SK-N-SH (cell line): ENCODE results near the gene CHRNB1. TPM values are rescaled to one million over a fixed set of nuclear protein-coding genes. Genes with fewer than 3 reads are reported as not detected.

Source experiments
- CTCF ChIA-PET: fragments of 300-600, 350-600 bp; formaldehyde crosslinking; extraction: SDS; loops from one replicate; lab custom pipeline; 2021; lab: Yijun Ruan, JAX
- POLR2A ChIA-PET: fragments of 350-600 bp; sonication (Branson Sonifier 250); formaldehyde crosslinking; extraction: SDS; loops from one replicate; lab custom pipeline; 2020; ENCODE audit warnings: antibody characterized with exemption, inconsistent platforms; lab: Yijun Ruan, JAX
- DNase-seq: peaks from one replicate; pipeline ENCODE4 v3.0.0; 2012
- H2AFZ ChIP-seq: fragments of 200-600 bp; sonication (generic); 2 replicates; pipeline ENCODE4 v1.8.1; 2016; ENCODE audit warnings: antibody characterized with exemption, mild to moderate bottlenecking, low read depth
- H3F3A ChIP-seq: fragments of 200-600 bp; sonication (generic); replicated peaks from 2 replicates; pipeline ENCODE3; 2016; ENCODE audit warnings: antibody characterized with exemption, mild to moderate bottlenecking; ENCODE audit not compliant: insufficient read depth
- H3K27ac ChIP-seq, 2 experiments: fragments of 200-500 bp in 1 of 2; fragments of 200-600 bp in 1 of 2; sonication (Bioruptor generic) in 1 of 2; sonication (generic), shearing (Covaris generic) in 1 of 2; 2 replicates each; pipeline versions ENCODE4 v1.5.1 to v1.6.1; 2014 to 2016; ENCODE audit warnings: low read depth in 2 of 2, inconsistent platforms in 1 of 2, low read length in 1 of 2, mild to moderate bottlenecking in 1 of 2, mixed read lengths in 1 of 2
- H3K27me3 ChIP-seq: fragments of 200-600 bp; sonication (generic), shearing (Covaris generic); 2 replicates; pipeline ENCODE4 v1.6.1; 2016; ENCODE audit warnings: mixed run types; ENCODE audit not compliant: insufficient read depth
- H3K36me3 ChIP-seq, 2 experiments: fragments of 200-500 bp in 1 of 2; fragments of 200-600 bp in 1 of 2; sonication (Bioruptor generic) in 1 of 2; sonication (generic) in 1 of 2; replicated peaks in 1 of 2; 2 replicates each; pipeline versions ENCODE3 to v1.5.1; 2014 to 2016; ENCODE audit warnings: low read length in 1 of 2, mild to moderate bottlenecking in 1 of 2; ENCODE audit not compliant: insufficient read depth in 2 of 2, control insufficient read depth in 1 of 2
- H3K4me1 ChIP-seq, 2 experiments: fragments of 200-500 bp in 1 of 2; fragments of 200-600 bp in 1 of 2; sonication (Bioruptor generic) in 1 of 2; sonication (generic), shearing (Covaris generic) in 1 of 2; 2 replicates each; pipeline versions ENCODE4 v1.5.1 to v1.6.1; 2014 to 2016; ENCODE audit warnings: low read depth in 1 of 2, low read length in 1 of 2, mixed run types in 1 of 2; ENCODE audit not compliant: insufficient read depth in 2 of 2, control insufficient read depth in 1 of 2
- H3K4me2 ChIP-seq: fragments of 200-600 bp; sonication (generic), shearing (Covaris generic); 2 replicates; pipeline ENCODE4 v1.6.1; 2017; ENCODE audit warnings: mixed run types
- H3K4me3 ChIP-seq, 2 experiments: fragments of 200-500 bp in 1 of 2; fragments of 200-600 bp in 1 of 2; sonication (Bioruptor generic) in 1 of 2; sonication (generic), shearing (Covaris generic) in 1 of 2; 2 replicates each; pipeline versions ENCODE4 v1.5.1 to v1.8.1; 2014 to 2016; ENCODE audit warnings: low read depth in 2 of 2, inconsistent platforms in 1 of 2, low read length in 1 of 2, mild to moderate bottlenecking in 1 of 2, mixed read lengths in 1 of 2, moderate library complexity in 1 of 2
- H3K79me2 ChIP-seq: fragments of 200-600 bp; sonication (generic); 2 replicates; pipeline ENCODE4 v1.8.1; 2017; ENCODE audit warnings: mild to moderate bottlenecking; ENCODE audit not compliant: insufficient read depth
- H3K9ac ChIP-seq: fragments of 200-600 bp; sonication (generic); 2 replicates; pipeline ENCODE4 v1.6.1; 2017; ENCODE audit warnings: mixed run types
- H3K9me2 ChIP-seq: fragments of 200-600 bp; sonication (generic); 2 replicates; pipeline ENCODE4 v1.6.1; 2017; ENCODE audit warnings: mixed run types
- H3K9me3 ChIP-seq: fragments of 200-600 bp; sonication (generic); 2 replicates; pipeline ENCODE4 v1.6.1; 2017; ENCODE audit warnings: mixed run types, mild to moderate bottlenecking, moderate library complexity
- H4K20me1 ChIP-seq: fragments of 200-600 bp; sonication (generic); 2 replicates; pipeline ENCODE4 v1.6.1; 2017; ENCODE audit warnings: mild to moderate bottlenecking, mixed run types; ENCODE audit not compliant: insufficient read depth
- ELF1 ChIP-seq: IDR thresholded peaks from 2 replicates; pipeline ENCODE4 v1.4.0; 2012
- EP300 ChIP-seq, 2 experiments: IDR thresholded peaks; 2 replicates each; pipeline versions ENCODE4 v1.4.0 to v1.6.1; 2012; ENCODE audit warnings: borderline replicate concordance in 1 of 2, low read depth in 1 of 2, low read length in 1 of 2
- EZH2phosphoT487 ChIP-seq: fragments of 200-600 bp; sonication (generic); IDR thresholded peaks from 2 replicates; pipeline ENCODE4 v1.6.1; 2017; ENCODE audit warnings: low read depth, mixed run types, mild to moderate bottlenecking, antibody characterized with exemption, moderate library complexity, borderline replicate concordance
- MXI1 ChIP-seq: IDR thresholded peaks from 2 replicates; pipeline ENCODE4 v1.6.1; 2012; ENCODE audit warnings: mild to moderate bottlenecking, low read depth, low read length, improper control_type of control experiment
- RXRA ChIP-seq: IDR thresholded peaks from 2 replicates; pipeline ENCODE4 v1.4.0; 2012; ENCODE audit warnings: low read depth, mild to moderate bottlenecking, borderline replicate concordance
- SMC3 ChIP-seq: IDR thresholded peaks from 2 replicates; pipeline ENCODE4 v1.6.1; 2012; ENCODE audit warnings: low read depth, low read length, improper control_type of control experiment
- TAF1 ChIP-seq: IDR thresholded peaks from 2 replicates; pipeline ENCODE4 v1.6.1; 2012; ENCODE audit warnings: low read depth, mild to moderate bottlenecking, low read length, moderate library complexity, borderline replicate concordance
- WGBS: methylation state at CpG from one replicate; pipeline ENCODE4 v1.1.6; 2017; ENCODE audit warnings: low lambda C conversion rate; 5-methylcytosine and 5-hydroxymethylcytosine counted together
- polyA plus RNA-seq, 3 experiments: library from polyadenylated mRNA; depleted of rRNA; stranded (reverse); fragments of >200 nt; gene quantifications; 2 replicates each; pipeline ENCODE4 v1.2.3, GENCODE V29; 2012
- TF ChIP-seq, protein P1 (sequence below): fragments of 150-350 bp; IDR thresholded peaks from 2 replicates; pipeline ENCODE4 v1.6.1; 2017; ENCODE audit warnings: antibody characterized with exemption, low read length, low read depth, borderline replicate concordance
- TF ChIP-seq, protein P2 (sequence below): IDR thresholded peaks from 2 replicates; pipeline ENCODE4 v1.4.0; 2012; ENCODE audit warnings: low read depth, borderline replicate concordance
- TF ChIP-seq, protein P3 (sequence below): IDR thresholded peaks from 2 replicates; pipeline ENCODE4 v1.6.1; 2012; ENCODE audit warnings: mild to moderate bottlenecking, low read depth, low read length, moderate library complexity

CHRNB1 gene
- polyA plus RNA-seq, 1 of the 3 experiments (the other 2 are of a cell fraction), result 26.8 TPM

DNA sequence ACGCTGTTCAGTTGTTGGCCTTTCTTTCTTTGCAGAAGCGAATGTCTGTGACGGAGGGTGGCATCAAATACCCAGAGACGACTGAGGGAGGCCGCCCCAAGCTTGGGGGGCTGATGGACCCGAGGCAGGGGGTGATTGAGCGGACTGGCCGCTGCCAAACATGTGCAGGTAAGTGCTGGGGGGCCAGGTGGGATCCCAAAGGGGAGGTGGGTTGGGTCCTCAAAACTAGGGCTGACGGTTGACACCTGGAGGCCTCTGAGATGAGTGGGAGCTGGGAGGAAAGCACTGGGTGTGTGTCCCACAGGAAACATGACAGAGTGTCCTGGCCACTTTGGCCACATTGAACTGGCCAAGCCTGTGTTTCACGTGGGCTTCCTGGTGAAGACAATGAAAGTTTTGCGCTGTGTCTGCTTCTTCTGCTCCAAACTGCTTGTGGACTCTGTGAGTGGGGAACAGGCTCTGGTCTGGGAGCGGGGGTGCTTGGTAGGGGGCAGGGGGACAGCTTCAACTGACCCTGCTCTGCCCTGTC lies 51.1 kb downstream of the CHRNB1 start:
- TF ChIP-seq RXRA (no peak), TAF1 (no peak), SMC3 (no peak), ELF1 (no peak), EZH2phosphoT487 (no peak)
- ChIA-PET CTCF (interaction anchor here (0.6 to 2.5 kb wide), 3 partner anchors 19 to 140 kb away, joined by 4 to 8 read pairs (median 5); no protein-coding TSS in a partner anchor), POLR2A (interaction anchor here (0.6 kb wide), 1 partner anchor 207 kb away, joined by 4 read pairs; no protein-coding TSS in a partner anchor)
- H3K27ac ChIP-seq, result no peak overlapping the region
- H3K4me3 ChIP-seq, result no peak overlapping the region
- no peak overlapping the region for H3K4me2 ChIP-seq
- H3K9me3 ChIP-seq, result no peaks in the 10 kb centered on the region
- WGBS, result 97% methylated on average over 10 of the region's 12 CpGs
- no peak overlapping the region for H3K9ac ChIP-seq
- no peaks in the 10 kb centered on the region for H3K27me3 ChIP-seq
- peaks cover 61% of the 10 kb centered on the region for H4K20me1 ChIP-seq
- no peak for DNase-seq
- no peaks in the 10 kb centered on the region for H3K9me2 ChIP-seq
- H2AFZ ChIP-seq, result no peak overlapping the region
- peaks cover 72% of the 10 kb centered on the region for H3K79me2 ChIP-seq
- peaks cover 43 to 50% of the 10 kb centered on the region in 2 experiments for H3K36me3 ChIP-seq
- H3F3A ChIP-seq, result no peaks in the 10 kb centered on the region
- no peaks in the 10 kb centered on the region for H3K4me1 ChIP-seq

DNA sequence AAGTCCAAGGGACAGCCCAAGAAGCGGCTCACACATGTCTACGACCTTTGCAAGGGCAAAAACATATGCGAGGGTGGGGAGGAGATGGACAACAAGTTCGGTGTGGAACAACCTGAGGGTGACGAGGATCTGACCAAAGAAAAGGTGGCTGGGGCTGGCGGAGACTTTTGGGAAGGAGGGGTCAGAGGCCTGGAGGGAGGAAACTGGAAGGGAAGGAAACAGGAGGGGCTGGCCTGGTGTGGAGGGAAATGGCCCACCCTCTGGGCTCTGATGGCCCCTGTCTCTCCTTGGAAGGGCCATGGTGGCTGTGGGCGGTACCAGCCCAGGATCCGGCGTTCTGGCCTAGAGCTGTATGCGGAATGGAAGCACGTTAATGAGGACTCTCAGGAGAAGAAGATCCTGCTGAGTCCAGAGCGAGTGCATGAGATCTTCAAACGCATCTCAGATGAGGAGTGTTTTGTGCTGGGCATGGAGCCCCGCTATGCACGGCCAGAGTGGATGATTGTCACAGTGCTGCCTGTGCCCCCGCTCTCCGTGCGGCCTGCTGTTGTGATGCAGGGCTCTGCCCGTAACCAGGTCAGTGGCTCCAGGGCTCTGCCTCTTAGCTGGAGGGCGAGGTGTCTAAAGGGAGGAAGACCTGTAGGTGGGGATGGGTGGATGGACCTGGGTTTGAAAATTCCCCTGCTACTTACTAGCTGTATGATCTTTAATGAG lies 51.8 kb downstream of the CHRNB1 start:
- no peak overlapping the region for H2AFZ ChIP-seq
- H3K4me1 ChIP-seq, result no peaks in the 10 kb centered on the region
- H4K20me1 ChIP-seq, result peaks cover 54% of the 10 kb centered on the region
- 98% methylated on average over 18 of the region's 20 CpGs for WGBS
- H3K27me3 ChIP-seq, result no peaks in the 10 kb centered on the region
- no peak overlapping the region for H3K9ac ChIP-seq
- CTCF ChIA-PET, result interaction anchor here (0.9 to 2.5 kb wide), 6 partner anchors 9 to 200 kb away, joined by 3 to 8 read pairs (median 4); no protein-coding TSS in a partner anchor
- no peak overlapping the region for H3K4me3 ChIP-seq
- H3K79me2 ChIP-seq, result peaks cover 66% of the 10 kb centered on the region
- POLR2A ChIA-PET, result no interaction called here
- DNase-seq, result no peak
- H3K9me2 ChIP-seq, result no peaks in the 10 kb centered on the region
- H3K36me3 ChIP-seq, result peaks cover 44 to 56% of the 10 kb centered on the region in 2 experiments
- no peak overlapping the region for H3K4me2 ChIP-seq
- no peak overlapping the region for H3K27ac ChIP-seq
- H3F3A ChIP-seq, result no peaks in the 10 kb centered on the region
- no peak for TF ChIP-seq MXI1
- TF ChIP-seq EP300 (IDR thresholded peaks at IDR 0.05; ENCODE audit: borderline replicate concordance in 1 of 2, low read depth in 1 of 2, low read length in 1 of 2), result no peak
- TF ChIP-seq, protein P1, sequence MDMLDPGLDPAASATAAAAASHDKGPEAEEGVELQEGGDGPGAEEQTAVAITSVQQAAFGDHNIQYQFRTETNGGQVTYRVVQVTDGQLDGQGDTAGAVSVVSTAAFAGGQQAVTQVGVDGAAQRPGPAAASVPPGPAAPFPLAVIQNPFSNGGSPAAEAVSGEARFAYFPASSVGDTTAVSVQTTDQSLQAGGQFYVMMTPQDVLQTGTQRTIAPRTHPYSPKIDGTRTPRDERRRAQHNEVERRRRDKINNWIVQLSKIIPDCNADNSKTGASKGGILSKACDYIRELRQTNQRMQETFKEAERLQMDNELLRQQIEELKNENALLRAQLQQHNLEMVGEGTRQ, result no peak
- TF ChIP-seq, protein P2, sequence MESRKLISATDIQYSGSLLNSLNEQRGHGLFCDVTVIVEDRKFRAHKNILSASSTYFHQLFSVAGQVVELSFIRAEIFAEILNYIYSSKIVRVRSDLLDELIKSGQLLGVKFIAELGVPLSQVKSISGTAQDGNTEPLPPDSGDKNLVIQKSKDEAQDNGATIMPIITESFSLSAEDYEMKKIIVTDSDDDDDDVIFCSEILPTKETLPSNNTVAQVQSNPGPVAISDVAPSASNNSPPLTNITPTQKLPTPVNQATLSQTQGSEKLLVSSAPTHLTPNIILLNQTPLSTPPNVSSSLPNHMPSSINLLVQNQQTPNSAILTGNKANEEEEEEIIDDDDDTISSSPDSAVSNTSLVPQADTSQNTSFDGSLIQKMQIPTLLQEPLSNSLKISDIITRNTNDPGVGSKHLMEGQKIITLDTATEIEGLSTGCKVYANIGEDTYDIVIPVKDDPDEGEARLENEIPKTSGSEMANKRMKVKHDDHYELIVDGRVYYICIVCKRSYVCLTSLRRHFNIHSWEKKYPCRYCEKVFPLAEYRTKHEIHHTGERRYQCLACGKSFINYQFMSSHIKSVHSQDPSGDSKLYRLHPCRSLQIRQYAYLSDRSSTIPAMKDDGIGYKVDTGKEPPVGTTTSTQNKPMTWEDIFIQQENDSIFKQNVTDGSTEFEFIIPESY, result no peak
- TF ChIP-seq, protein P3, sequence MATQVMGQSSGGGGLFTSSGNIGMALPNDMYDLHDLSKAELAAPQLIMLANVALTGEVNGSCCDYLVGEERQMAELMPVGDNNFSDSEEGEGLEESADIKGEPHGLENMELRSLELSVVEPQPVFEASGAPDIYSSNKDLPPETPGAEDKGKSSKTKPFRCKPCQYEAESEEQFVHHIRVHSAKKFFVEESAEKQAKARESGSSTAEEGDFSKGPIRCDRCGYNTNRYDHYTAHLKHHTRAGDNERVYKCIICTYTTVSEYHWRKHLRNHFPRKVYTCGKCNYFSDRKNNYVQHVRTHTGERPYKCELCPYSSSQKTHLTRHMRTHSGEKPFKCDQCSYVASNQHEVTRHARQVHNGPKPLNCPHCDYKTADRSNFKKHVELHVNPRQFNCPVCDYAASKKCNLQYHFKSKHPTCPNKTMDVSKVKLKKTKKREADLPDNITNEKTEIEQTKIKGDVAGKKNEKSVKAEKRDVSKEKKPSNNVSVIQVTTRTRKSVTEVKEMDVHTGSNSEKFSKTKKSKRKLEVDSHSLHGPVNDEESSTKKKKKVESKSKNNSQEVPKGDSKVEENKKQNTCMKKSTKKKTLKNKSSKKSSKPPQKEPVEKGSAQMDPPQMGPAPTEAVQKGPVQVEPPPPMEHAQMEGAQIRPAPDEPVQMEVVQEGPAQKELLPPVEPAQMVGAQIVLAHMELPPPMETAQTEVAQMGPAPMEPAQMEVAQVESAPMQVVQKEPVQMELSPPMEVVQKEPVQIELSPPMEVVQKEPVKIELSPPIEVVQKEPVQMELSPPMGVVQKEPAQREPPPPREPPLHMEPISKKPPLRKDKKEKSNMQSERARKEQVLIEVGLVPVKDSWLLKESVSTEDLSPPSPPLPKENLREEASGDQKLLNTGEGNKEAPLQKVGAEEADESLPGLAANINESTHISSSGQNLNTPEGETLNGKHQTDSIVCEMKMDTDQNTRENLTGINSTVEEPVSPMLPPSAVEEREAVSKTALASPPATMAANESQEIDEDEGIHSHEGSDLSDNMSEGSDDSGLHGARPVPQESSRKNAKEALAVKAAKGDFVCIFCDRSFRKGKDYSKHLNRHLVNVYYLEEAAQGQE, result no peak
- H3K9me3 ChIP-seq, result no peaks in the 10 kb centered on the region
